GM12891 (cell line): ENCODE measurements around the gene CXCL3.

Experiments used
- POLR2A ChIP-seq: IDR thresholded peaks from 2 replicates; pipeline ENCODE4 v1.6.1; 2011; ENCODE audit warnings: low read depth, low read length, control low read depth
- POLR2AphosphoS5 ChIP-seq: IDR thresholded peaks from 2 replicates; pipeline ENCODE4 v1.6.1; 2011; ENCODE audit warnings: low read depth, low read length, control low read depth
- SPI1 ChIP-seq: IDR thresholded peaks from 2 replicates; pipeline ENCODE4 v1.6.1; 2011; ENCODE audit warnings: low read depth, low read length, control low read depth
- TAF1 ChIP-seq: IDR thresholded peaks from 2 replicates; pipeline ENCODE4 v1.6.1; 2011; ENCODE audit warnings: low read depth, low read length, control low read depth

DNA sequence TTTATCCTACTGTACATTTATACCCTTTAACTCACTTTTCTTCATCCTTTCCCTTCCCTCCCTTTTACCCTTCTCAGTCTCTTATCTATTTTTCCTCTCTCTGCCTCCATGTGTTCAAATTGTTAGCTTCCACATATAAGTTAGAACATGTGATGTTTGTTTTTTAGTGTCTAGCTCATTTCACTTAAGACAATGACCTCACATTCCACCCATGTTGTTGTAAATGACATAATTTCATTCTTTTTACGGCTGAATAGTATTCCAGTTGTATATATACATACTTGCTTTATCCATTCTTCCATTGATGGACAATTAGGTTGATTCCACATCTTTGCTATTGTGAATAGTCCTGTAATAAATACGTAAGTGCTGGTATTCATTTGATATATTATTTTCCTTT, 7.3 kb upstream of the CXCL3 start:
- no peak for TF ChIP-seq POLR2AphosphoS5
- TF ChIP-seq POLR2A: no peak
- TF ChIP-seq TAF1: no peak
- no peak for TF ChIP-seq SPI1
